HG03342 (cell line): ENCODE measurements around the gene TAF1A.

Experiments used
- ATAC-seq: cut with Tn5 transposase; IDR thresholded peaks from one replicate; pipeline ENCODE4 v1.9.1; 2021; ENCODE audit warnings: mild to moderate bottlenecking, moderate library complexity; ENCODE audit not compliant: unreplicated experiment

The TAF1A gene

GRCh38 chr1:222539951-222540597, 49.7 kb downstream of the TAF1A start:
- ATAC-seq = no peak

GRCh38 chr1:222535455-222535854, 54.3 kb downstream of the TAF1A start:
- no peak for ATAC-seq

- ATAC-seq = no peak
Observed at GRCh38 chr1:222530852-222531251, 58.9 kb downstream of the TAF1A start.

- ATAC-seq = no peak
Observed at GRCh38 chr1:222529916-222530315, 59.8 kb downstream of the TAF1A start.

GRCh38 chr1:222529181-222529580, 60.6 kb downstream of the TAF1A start:
- ATAC-seq = no peak

GRCh38 chr1:222525951-222526350, 63.8 kb downstream of the TAF1A start:
- no peak for ATAC-seq

- no peak for ATAC-seq
Observed at GRCh38 chr1:222523852-222524251, 65.9 kb downstream of the TAF1A start.

GRCh38 chr1:222522105-222522915, 67.4 kb downstream of the TAF1A start:
- no peak for ATAC-seq

- ATAC-seq = no peak
Observed at GRCh38 chr1:222521299-222522104, 68.2 kb downstream of the TAF1A start.
